Mesothelial cell of epicardium (in vitro differentiated cells): ENCODE measurements around the gene ERC2. TPM values are rescaled to one million over a fixed set of nuclear protein-coding genes. Genes with fewer than 3 reads are reported as not detected.

Experiments used
- DNase-seq, 2 experiments: peaks; one replicate each; pipeline ENCODE4 v3.0.0; 2021; ENCODE audit warnings: low spot score in 2 of 2; ENCODE audit not compliant: unreplicated experiment in 2 of 2
- H3K27ac Mint-ChIP-seq: 2 replicates; pipeline ENCODE4 v1.8.0; 2021; ENCODE audit warnings: mixed read lengths
- H3K27me3 Mint-ChIP-seq: 2 replicates; pipeline ENCODE4 v1.8.0; 2021; ENCODE audit warnings: low read depth, mixed read lengths
- H3K36me3 Mint-ChIP-seq: 2 replicates; pipeline ENCODE4 v1.8.0; 2021; ENCODE audit warnings: mixed read lengths
- H3K4me1 Mint-ChIP-seq: 2 replicates; pipeline ENCODE4 v1.8.0; 2021; ENCODE audit warnings: mixed read lengths
- H3K4me3 Mint-ChIP-seq: 2 replicates; pipeline ENCODE4 v1.8.0; 2021; ENCODE audit warnings: mild to moderate bottlenecking, moderate library complexity, mixed read lengths
- H3K9me3 Mint-ChIP-seq: 2 replicates; pipeline ENCODE4 v1.8.0; 2021; ENCODE audit warnings: mixed read lengths
- CTCF ChIP-seq: fragments of 200-600 bp; sonication (generic); IDR thresholded peaks from one replicate; pipeline ENCODE4 v1.5.0; 2021; ENCODE audit warnings: antibody characterized with exemption; ENCODE audit not compliant: unreplicated experiment
- total RNA-seq: library from RNA; stranded (reverse); gene quantifications from 3 replicates; pipeline ENCODE4 v1.2.1, GENCODE V29; 2021

ERC2 gene
- total RNA-seq, 1 donor from 2014 or later: 15.6 TPM

- no peak for DNase-seq
- Mint-ChIP-seq H3K9me3 (peaks cover 5% of the 10 kb centered on the region), H3K4me1 (peaks cover 2% of the 10 kb centered on the region), H3K27ac (no peak overlapping the region), H3K27me3 (no peaks in the 10 kb centered on the region), H3K4me3 (no peak overlapping the region), H3K36me3 (no peaks in the 10 kb centered on the region)
- no peak for TF ChIP-seq CTCF
These were observed 649.3 kb downstream of the ERC2 start for GRCh38 chr3:55819005-55819404.

- Mint-ChIP-seq H3K4me3 (no peak overlapping the region), H3K27ac (no peak overlapping the region), H3K36me3 (no peaks in the 10 kb centered on the region), H3K27me3 (no peaks in the 10 kb centered on the region), H3K4me1 (peaks cover 4% of the 10 kb centered on the region), H3K9me3 (peaks cover 2% of the 10 kb centered on the region)
- no peak for TF ChIP-seq CTCF
- no peak for DNase-seq
These were observed 649.8 kb downstream of the ERC2 start for GRCh38 chr3:55818485-55818884.

GRCh38 chr3:55816794-55817576, 651.3 kb downstream of the ERC2 start:
- H3K9me3 Mint-ChIP-seq: no peaks in the 10 kb centered on the region
- H3K4me1 Mint-ChIP-seq: peaks cover 10% of the 10 kb centered on the region
- no peak overlapping the region for H3K4me3 Mint-ChIP-seq
- H3K27ac Mint-ChIP-seq: no peak overlapping the region
- DNase-seq: no peak
- TF ChIP-seq CTCF: no peak
- no peaks in the 10 kb centered on the region for H3K36me3 Mint-ChIP-seq
- no peaks in the 10 kb centered on the region for H3K27me3 Mint-ChIP-seq

- no peak for TF ChIP-seq CTCF
- H3K4me3 Mint-ChIP-seq: no peak overlapping the region
- H3K27ac Mint-ChIP-seq: no peak overlapping the region
- DNase-seq: no peak
- no peaks in the 10 kb centered on the region for H3K9me3 Mint-ChIP-seq
- H3K36me3 Mint-ChIP-seq: no peaks in the 10 kb centered on the region
- peaks cover 10% of the 10 kb centered on the region for H3K4me1 Mint-ChIP-seq
- no peaks in the 10 kb centered on the region for H3K27me3 Mint-ChIP-seq
These were observed 653.0 kb downstream of the ERC2 start for GRCh38 chr3:55815262-55815661.

GRCh38 chr3:55813268-55814097, 654.8 kb downstream of the ERC2 start:
- Mint-ChIP-seq H3K27ac (no peak overlapping the region), H3K36me3 (no peaks in the 10 kb centered on the region), H3K27me3 (no peaks in the 10 kb centered on the region), H3K4me1 (peaks cover 17% of the 10 kb centered on the region), H3K4me3 (no peak overlapping the region), H3K9me3 (no peaks in the 10 kb centered on the region)
- no peak for TF ChIP-seq CTCF
- no peak for DNase-seq
